ENCODE measurements around the gene SLC1A1. TPM values are rescaled to one million over a fixed set of nuclear protein-coding genes. Genes with fewer than 3 reads are reported as not detected.

SLC1A1 gene
- total RNA-seq = 9.1 and 12.4 TPM in 2 replicates

DNA sequence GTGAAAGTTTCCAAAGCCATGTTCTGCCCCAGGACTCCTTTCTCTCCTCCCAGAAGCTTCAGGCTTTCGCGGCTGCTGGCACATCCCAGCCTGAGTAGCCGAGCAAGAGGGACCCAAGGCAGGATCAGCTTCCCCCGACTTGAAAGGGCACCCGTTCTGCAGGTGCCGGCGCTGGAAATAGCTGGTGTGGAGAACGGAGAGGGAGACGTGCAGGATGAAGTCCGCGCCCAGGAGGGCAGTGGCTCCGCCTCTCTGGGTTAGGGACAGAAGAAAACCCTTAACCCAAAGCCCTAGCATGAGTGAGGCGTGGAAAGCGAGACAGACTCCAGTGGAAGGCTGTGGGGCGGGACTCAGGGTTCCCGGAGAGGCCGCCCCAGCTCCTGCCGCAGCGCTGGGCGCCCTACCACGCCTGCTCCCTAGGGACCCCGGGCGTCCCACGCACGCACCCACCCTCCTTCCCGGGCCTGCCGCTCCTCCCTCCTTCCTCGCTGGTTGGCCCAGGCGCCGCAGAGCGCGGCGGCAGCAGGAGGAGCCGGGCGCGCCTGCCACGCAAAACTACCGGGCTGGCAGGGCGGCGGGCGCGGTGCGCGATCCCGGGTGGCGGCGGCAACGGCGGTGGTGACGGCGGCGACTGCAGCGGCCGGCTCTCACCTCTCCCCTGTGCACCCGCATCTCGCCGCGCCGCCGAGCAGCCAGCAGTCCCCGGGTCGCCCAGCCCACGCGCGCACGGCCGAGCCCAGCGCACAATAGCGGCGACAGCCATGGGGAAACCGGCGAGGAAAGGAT, at the start of gene SLC1A1:
Gene SLC1A1, plus strand, starts transcription at position 550 of the 786 bp plus-strand sequence. Its CDS starts 212 bp downstream, at position 762.

Other genes with a start within 250 kb of the SLC1A1 start
- gene GLIS3, start 190.4 kb upstream of the SLC1A1 start, total RNA-seq = 1.6 and 2.8 TPM in 2 replicates
- 7.2 and 9.2 TPM in 2 replicates for gene PLPP6, start 171.8 kb downstream of the SLC1A1 start, total RNA-seq
- gene SPATA6L, start 176.0 kb downstream of the SLC1A1 start, total RNA-seq = 0.80 and 0.94 TPM in 2 replicates
- 4.4 and 6.0 TPM in 2 replicates for gene CDC37L1, start 189.1 kb downstream of the SLC1A1 start, total RNA-seq

Measured in mammary microvascular endothelial cell (primary cell).